Uterus (tissue), 4 donors: Measurements from ENCODE around the gene PWWP2B. TPM values are rescaled to one million over a fixed set of nuclear protein-coding genes. Genes with fewer than 3 reads are reported as not detected.

Source experiments
- DNase-seq, 2 donors: peaks; one replicate each; pipeline ENCODE4 v3.0.0-alpha.2; 2019 to 2020
- H3K27ac ChIP-seq, 2 donors: fragments of 200-600 bp; sonication (generic); 1 replicate in 1 of 2; 2 replicates in 1 of 2; pipeline ENCODE4 v1.5.1; 2016 to 2018
- H3K27me3 ChIP-seq, 2 donors: fragments of 200-600 bp; sonication (generic); one replicate each; pipeline ENCODE4 v1.5.1; 2018 to 2019; ENCODE audit warnings: control low read depth in 1 of 2
- H3K36me3 ChIP-seq, 2 donors: fragments of 200-600 bp; sonication (generic); one replicate each; pipeline ENCODE4 v1.5.1; 2019; ENCODE audit warnings: control low read depth in 1 of 2
- H3K4me1 ChIP-seq, 2 donors: fragments of 200-600 bp; sonication (generic); one replicate each; pipeline ENCODE4 v1.5.1; 2018 to 2019; ENCODE audit warnings: control low read depth in 1 of 2
- H3K4me3 ChIP-seq, 2 donors: fragments of 200-600 bp; sonication (generic); 1 replicate in 1 of 2; 2 replicates in 1 of 2; pipeline ENCODE4 v1.5.1; 2018 to 2019; ENCODE audit warnings: mild to moderate bottlenecking in 1 of 2
- H3K9me3 ChIP-seq, 2 donors: fragments of 200-600 bp; sonication (generic); one replicate each; pipeline ENCODE4 v1.5.1; 2019; ENCODE audit warnings: control low read depth in 1 of 2
- CTCF ChIP-seq, 4 experiments: fragments of 200-600 bp in 2 of 4; fragments of 450-650 bp in 2 of 4; sonication (generic) in 2 of 4; IDR thresholded peaks; one replicate each; pipeline ENCODE4 v1.5.1; 2016 to 2019; ENCODE audit warnings: antibody characterized with exemption in 4 of 4, mild to moderate bottlenecking in 2 of 4, moderate library complexity in 1 of 4
- POLR2A ChIP-seq, 2 donors: fragments of 450-650 bp; IDR thresholded peaks; one replicate each; pipeline ENCODE4 v1.6.1; 2016; ENCODE audit warnings: antibody characterized with exemption in 2 of 2, mild to moderate bottlenecking in 1 of 2, moderate library complexity in 1 of 2
- intact Hi-C: fragments of 100-400 bp; cut with DNase I; formaldehyde crosslinking; loops from one replicate; pipeline ENCODE4 v1.15.1; 2023; ENCODE audit warnings: low total_unique reads
- total RNA-seq, 4 donors: library from RNA; depleted of rRNA in 3 of 4; stranded (reverse); fragments of >200 nt in 3 of 4; gene quantifications; one replicate each; pipeline versions ENCODE4 v1.1.0 to v1.2.4, GENCODE V29; 2014 to 2023
- donor health status: DM: yes; HTN: yes; CAD: no.

The PWWP2B gene
- total RNA-seq, 4 donors from 2014 or later = 0.29 to 27.6 (median 8.3) TPM

- Histone ChIP-seq H3K4me1 (peaks cover 19 to 37% of the 10 kb centered on the region in 2 donors), H3K4me3 (no peak overlapping the region), H3K36me3 (no peaks in the 10 kb centered on the region), H3K27me3 (no peaks in the 10 kb centered on the region), H3K27ac (peak overlapping the region; percentile 91), H3K9me3 (no peaks in the 10 kb centered on the region)
- intact Hi-C loops = no loop called here
- no peak for TF ChIP-seq POLR2A (IDR thresholded peaks at IDR 0.05)
- TF ChIP-seq CTCF (IDR thresholded peaks at IDR 0.05) = no peak
- DNase-seq = no peak
These were observed 26.2 kb downstream of the PWWP2B start for GRCh38 chr10:132422903-132423825.

GRCh38 chr10:132423966-132424861 is 27.2 kb downstream of the PWWP2B start:
- Histone ChIP-seq H3K27ac (no peak overlapping the region), H3K4me3 (no peak overlapping the region), H3K27me3 (no peaks in the 10 kb centered on the region), H3K9me3 (no peaks in the 10 kb centered on the region), H3K4me1 (peaks cover 14 to 27% of the 10 kb centered on the region in 2 donors), H3K36me3 (no peaks in the 10 kb centered on the region)
- intact Hi-C loops = no loop called here
- no peak for TF ChIP-seq CTCF (IDR thresholded peaks at IDR 0.05)
- TF ChIP-seq POLR2A (IDR thresholded peaks at IDR 0.05) = no peak
- DNase-seq = no peak

GRCh38 chr10:132425029-132425756 is 28.2 kb downstream of the PWWP2B start:
- no peak overlapping the region for H3K4me3 ChIP-seq
- no peaks in the 10 kb centered on the region for H3K36me3 ChIP-seq
- H3K27ac ChIP-seq = no peak overlapping the region
- DNase-seq = no peak
- H3K4me1 ChIP-seq = peaks cover 14 to 19% of the 10 kb centered on the region in 2 donors
- no peaks in the 10 kb centered on the region for H3K9me3 ChIP-seq
- no peaks in the 10 kb centered on the region for H3K27me3 ChIP-seq
- TF ChIP-seq POLR2A (IDR thresholded peaks at IDR 0.05) = no peak
- TF ChIP-seq CTCF (IDR thresholded peaks at IDR 0.05) = no peak
- intact Hi-C loops = no loop called here

GRCh38 chr10:132425757-132426155 is 28.8 kb downstream of the PWWP2B start:
- intact Hi-C loops = no loop called here
- TF ChIP-seq POLR2A (IDR thresholded peaks at IDR 0.05) = no peak
- no peak for TF ChIP-seq CTCF (IDR thresholded peaks at IDR 0.05)
- Histone ChIP-seq H3K36me3 (no peaks in the 10 kb centered on the region), H3K4me1 (peaks cover 12 to 14% of the 10 kb centered on the region in 2 donors), H3K27me3 (no peaks in the 10 kb centered on the region), H3K27ac (no peak overlapping the region), H3K4me3 (no peak overlapping the region), H3K9me3 (no peaks in the 10 kb centered on the region)
- no peak for DNase-seq
